GM20431 (cell line): ENCODE results near the gene SIRPB2.
"Not testable (repeated sequence)": the region's sequence is repeated elsewhere in the genome, so short reads cannot be mapped to it uniquely, and the experiment has no call there.

Experiments
- in situ Hi-C: fragments of 300-500 bp; cut with MseI, MboI; formaldehyde crosslinking; loops from one replicate; pipeline ENCODE4 v1.15.0; 2020; ENCODE audit warnings: low sequenced_read_pairs; ENCODE audit not compliant: unreplicated experiment

SIRPB2 gene

GRCh38 chr20:1503564-1504227 is 12.5 kb upstream of the SIRPB2 start:
- in situ Hi-C loops, result loop anchor here (25.0 kb wide), 1 partner anchor 259 kb away; no protein-coding TSS in a partner anchor

- in situ Hi-C loops, result loop anchor here (25.0 kb wide), 1 partner anchor 262 kb away; no protein-coding TSS in a partner anchor
Observed at GRCh38 chr20:1500496-1500895, 9.3 kb upstream of the SIRPB2 start.

- in situ Hi-C loops, result loop anchor here (25.0 kb wide), 1 partner anchor 263 kb away; no protein-coding TSS in a partner anchor
Observed at GRCh38 chr20:1499528-1500420, 8.6 kb upstream of the SIRPB2 start.

- in situ Hi-C loops, result not testable (repeated sequence)
Observed at GRCh38 chr20:1497371-1497770, 6.2 kb upstream of the SIRPB2 start.

GRCh38 chr20:1496930-1497329 is 5.7 kb upstream of the SIRPB2 start:
- in situ Hi-C loops, result no loop called here

DNA sequence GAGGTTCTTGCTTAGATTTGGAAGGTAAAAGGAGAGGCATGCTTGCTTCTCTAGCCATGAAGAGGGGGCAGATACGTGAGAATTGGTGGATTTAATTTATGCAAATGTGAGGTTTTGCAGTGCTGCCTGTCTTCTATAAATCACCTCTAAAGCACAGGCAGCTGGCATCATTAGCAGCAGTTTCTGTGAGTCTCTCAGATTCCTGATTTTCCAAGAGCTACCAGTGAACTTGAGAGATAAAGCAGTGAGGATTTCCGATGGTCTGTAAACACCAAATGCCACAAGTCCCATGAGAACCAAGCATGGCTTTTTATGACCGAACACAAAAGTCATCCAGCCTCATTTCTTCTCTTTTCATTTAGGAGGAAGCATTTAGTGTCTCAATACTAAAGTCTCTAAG is 3.2 kb upstream of the SIRPB2 start:
- in situ Hi-C loops, result no loop called here

DNA sequence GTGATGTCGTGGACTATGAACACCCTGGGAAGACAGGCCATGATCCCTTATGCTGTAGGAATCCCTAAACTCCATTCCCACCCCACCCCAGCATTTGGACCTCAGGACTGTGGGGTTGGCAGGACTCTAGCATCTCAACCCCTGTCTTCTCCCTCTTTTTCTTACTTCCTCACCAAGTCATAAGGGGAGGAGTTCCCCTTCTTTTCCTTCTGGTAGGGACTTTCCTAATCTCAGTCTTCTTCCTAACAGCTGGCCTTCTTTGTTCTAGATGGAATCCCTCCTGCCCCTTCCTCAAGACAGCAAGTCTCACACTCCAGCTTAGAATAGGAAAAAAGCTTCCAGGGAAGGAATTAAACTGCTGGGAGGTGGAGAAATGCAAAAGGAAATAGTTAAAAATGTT is 2.3 kb upstream of the SIRPB2 start:
- in situ Hi-C loops, result no loop called here

DNA sequence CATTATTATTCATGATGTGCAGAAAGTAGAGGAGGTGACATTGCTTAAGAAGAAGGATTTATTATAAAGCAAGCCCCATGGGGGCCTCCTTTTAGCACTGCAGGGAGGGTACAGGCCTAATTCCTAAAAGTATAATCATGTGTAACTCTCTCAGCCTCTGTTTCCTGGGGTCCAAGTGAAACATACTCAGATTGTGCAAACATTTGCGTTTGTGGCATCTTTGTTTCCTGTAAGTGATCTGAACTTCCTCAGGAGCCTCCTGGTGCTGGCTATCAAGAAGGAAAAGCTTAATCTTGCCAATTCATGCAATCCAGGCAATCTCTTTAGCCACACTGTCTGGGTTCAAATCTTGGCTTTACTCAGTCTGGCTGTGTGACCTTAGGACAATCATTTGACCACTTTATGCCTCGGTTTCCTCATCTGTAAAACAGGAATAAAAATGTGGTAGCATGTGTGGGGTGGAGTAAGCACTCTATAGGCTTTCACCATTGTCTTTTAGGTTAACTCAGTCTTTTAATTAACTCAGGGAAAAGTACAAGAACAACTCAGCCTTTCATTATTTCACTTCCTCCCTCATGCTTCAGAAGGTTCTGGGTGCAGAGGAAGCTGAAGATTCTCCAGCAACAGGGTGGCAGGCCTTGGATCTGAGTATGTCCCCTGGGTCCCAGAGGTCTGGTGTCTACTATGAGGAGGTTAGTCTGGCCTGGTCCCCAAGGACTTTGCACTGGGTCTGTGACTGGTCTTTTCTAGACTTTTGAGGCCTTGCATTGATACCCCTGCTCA is 831 bp upstream of the SIRPB2 start:
- in situ Hi-C loops, result no loop called here

- in situ Hi-C loops, result no loop called here
Observed at GRCh38 chr20:1490643-1491195, 501 bp downstream of the SIRPB2 start.

DNA sequence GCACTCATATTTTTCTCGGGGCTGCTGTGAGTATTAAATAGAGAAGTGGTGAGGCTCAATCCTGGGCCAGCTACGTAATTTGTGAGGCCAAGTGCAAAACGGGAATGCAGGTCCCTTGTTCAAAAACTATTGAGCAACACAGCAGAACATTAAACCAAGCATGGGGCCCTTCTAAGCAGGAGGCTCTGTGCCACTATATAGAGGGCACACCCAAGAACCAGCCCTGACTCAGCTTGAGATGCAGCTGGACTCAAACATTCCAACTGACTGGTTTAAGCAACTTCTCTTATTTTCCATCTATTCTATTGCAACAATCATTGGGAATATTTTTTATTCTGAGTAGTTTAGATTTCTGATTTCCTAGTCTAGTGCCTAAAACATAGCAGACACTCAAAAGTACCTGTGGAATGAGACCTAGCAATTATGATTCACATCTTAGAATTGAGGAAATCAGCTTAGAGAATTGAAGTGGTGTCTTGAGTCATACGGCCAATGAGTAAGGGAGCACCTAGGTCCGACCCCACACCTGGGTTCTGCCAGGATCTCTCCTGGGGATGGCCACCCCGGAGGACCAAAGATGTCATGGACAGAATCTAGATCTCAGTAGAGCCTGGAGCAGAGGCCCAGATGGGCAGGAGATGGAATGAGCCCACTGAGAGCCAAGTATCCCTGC is 1.3 kb downstream of the SIRPB2 start:
- in situ Hi-C loops, result no loop called here

GRCh38 chr20:1489325-1489724 is 1.9 kb downstream of the SIRPB2 start:
- in situ Hi-C loops, result no loop called here

DNA sequence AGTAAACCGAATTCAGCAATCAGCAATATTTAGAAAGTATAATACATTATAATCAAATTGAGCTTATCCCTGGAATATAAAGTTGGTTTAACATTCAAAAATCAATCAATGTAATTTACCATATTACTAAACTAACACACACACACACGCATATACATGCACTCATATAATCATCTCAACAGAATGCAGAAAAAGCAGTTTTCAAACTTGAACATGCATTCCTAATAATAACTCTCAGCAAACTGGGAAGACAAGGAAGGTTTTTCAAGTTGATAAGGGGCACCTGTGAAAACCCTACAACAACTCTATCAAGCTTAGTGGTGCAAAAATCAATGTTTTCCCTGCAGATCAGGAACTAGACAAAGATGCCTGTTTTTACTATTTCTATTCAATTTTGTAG is 4.7 kb downstream of the SIRPB2 start:
- in situ Hi-C loops, result no loop called here

DNA sequence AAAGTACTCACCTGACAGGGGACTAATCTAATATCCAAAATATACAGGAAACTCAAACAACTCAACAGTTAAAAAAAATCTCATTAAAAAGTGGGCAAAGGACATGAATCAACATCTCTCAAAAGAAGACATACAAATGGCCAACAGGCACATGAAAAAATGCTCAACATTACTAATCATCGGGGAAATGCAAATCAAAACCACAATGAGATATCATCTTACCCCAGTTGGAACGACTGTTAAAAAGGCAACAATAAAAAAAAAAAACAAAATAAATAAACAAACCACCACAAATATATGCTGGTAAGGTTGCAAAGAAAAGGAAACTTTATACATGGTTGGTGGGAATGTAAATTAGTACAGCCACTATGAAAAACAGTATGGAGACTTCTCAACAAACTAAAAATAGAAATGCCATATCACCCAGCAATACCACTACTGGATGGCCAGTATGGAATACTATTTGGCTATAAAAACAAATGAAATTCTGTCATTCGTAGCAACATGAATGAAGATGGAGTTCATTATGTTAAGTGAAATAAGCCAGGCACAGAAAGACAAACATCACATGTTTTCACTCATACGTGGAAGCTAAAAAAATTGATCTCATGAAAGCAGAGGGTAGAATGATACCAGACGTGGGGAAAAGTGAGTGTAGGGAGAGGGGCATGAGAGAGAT is 6.6 kb downstream of the SIRPB2 start:
- in situ Hi-C loops, result no loop called here

- in situ Hi-C loops, result no loop called here
Observed at GRCh38 chr20:1479831-1480595, 11.2 kb downstream of the SIRPB2 start.

DNA sequence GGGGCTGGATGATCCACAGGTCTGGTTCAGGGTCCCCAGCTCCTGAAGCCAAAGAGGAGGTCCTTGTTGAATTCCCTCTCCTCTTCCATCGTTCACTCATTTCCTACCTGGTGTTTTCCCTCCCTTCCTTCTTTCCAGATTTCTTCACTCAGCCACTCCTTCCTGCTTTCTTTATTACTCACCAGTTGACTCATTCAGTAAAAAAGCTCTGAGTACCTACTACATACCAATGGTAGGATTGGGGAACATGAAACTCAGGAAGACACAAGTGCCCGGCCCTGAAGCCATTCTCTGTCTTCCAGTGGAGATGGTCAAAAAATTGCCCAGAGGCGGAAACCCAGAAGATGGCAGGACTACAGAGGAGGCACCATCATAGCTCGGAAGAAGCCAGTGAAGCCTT is 12.7 kb downstream of the SIRPB2 start:
- in situ Hi-C loops, result no loop called here

GRCh38 chr20:1477896-1478490 is 13.2 kb downstream of the SIRPB2 start:
- in situ Hi-C loops, result no loop called here

DNA sequence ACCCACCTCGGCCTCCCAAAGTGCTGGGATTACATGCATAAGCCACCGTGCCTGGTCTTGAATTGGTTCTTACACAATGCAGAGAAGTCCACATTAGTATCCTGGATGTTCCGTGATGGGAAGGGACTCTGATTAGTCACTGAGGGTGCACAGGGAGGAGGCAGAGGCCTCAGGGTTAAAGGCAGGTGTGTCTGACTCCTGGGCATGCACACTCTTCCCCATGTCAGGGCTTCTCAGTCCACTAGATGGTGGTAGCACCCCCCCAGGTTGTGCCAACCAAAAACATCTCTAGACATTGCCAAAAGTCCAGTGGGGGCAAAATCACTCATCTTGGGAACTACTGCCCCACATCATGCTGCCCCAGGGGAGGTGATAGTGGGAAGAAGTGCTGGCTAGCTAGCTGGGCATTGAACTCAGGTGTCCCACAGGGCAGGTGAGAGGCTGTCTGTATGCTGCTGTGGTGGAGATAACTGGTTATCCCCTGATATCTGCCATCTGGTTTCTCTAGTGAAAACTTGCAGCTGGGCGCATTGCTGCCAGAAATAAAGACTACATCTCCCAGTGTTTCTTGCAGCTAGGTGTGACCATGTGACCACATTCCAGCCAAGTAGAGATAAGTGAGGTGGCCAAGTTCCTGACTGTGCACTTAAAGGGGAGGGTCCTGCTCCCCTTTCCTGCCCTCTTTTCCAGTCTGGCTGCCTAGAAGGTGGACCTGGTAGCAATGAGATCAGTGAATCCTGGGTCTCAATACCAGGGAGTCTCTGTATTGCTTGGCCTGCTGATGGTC is 16.2 kb downstream of the SIRPB2 start:
- in situ Hi-C loops, result no loop called here
